ENCODE measurements around the gene CACNA2D3.
"Not testable (repeated sequence)": the region's sequence is repeated elsewhere in the genome, so short reads cannot be mapped to it uniquely, and the experiment has no call there.

Gene CACNA2D3

GRCh38 chr3:54631516-54632325, 509.4 kb downstream of the CACNA2D3 start:
- DNase-seq (ENCODE audit: low read depth in 2 of 2), result no peak

GRCh38 chr3:54632326-54632665, 509.9 kb downstream of the CACNA2D3 start:
- DNase-seq (ENCODE audit: low read depth in 2 of 2), result no peak

- DNase-seq (ENCODE audit: low read depth in 2 of 2), result no peak
These were observed 510.5 kb downstream of the CACNA2D3 start for GRCh38 chr3:54632834-54633233.

- no peak for DNase-seq (ENCODE audit: low read depth in 2 of 2)
These were observed 511.2 kb downstream of the CACNA2D3 start for GRCh38 chr3:54633444-54634121.

GRCh38 chr3:54634122-54634469, 511.7 kb downstream of the CACNA2D3 start:
- no peak for DNase-seq (ENCODE audit: low read depth in 2 of 2)

GRCh38 chr3:54639790-54640372, 517.5 kb downstream of the CACNA2D3 start:
- DNase-seq (ENCODE audit: low read depth in 2 of 2), result not testable (repeated sequence)

GRCh38 chr3:54641226-54642014, 519.1 kb downstream of the CACNA2D3 start:
- DNase-seq (ENCODE audit: low read depth in 2 of 2), result no peak

- DNase-seq (ENCODE audit: low read depth in 2 of 2), result no peak
These were observed 519.8 kb downstream of the CACNA2D3 start for GRCh38 chr3:54642147-54642546.

GRCh38 chr3:54647721-54648120, 525.4 kb downstream of the CACNA2D3 start:
- DNase-seq (ENCODE audit: low read depth in 2 of 2), result no peak

- DNase-seq (ENCODE audit: low read depth in 2 of 2), result no peak
These were observed 527.2 kb downstream of the CACNA2D3 start for GRCh38 chr3:54649551-54649950.

- DNase-seq (ENCODE audit: low read depth in 2 of 2), result no peak
These were observed 531.3 kb downstream of the CACNA2D3 start for GRCh38 chr3:54653456-54654195.

- no peak for DNase-seq (ENCODE audit: low read depth in 2 of 2)
These were observed 532.4 kb downstream of the CACNA2D3 start for GRCh38 chr3:54654776-54655175.

- DNase-seq (ENCODE audit: low read depth in 2 of 2), result no peak
These were observed 537.0 kb downstream of the CACNA2D3 start for GRCh38 chr3:54659347-54659746.

- DNase-seq (ENCODE audit: low read depth in 2 of 2), result no peak
These were observed 538.4 kb downstream of the CACNA2D3 start for GRCh38 chr3:54660714-54661132.

- no peak for DNase-seq (ENCODE audit: low read depth in 2 of 2)
These were observed 538.8 kb downstream of the CACNA2D3 start for GRCh38 chr3:54661151-54661550.

- DNase-seq (ENCODE audit: low read depth in 2 of 2), result no peak
These were observed 541.2 kb downstream of the CACNA2D3 start for GRCh38 chr3:54663501-54664011.

- no peak for DNase-seq (ENCODE audit: low read depth in 2 of 2)
These were observed 542.8 kb downstream of the CACNA2D3 start for GRCh38 chr3:54665016-54665600.

- no peak for DNase-seq (ENCODE audit: low read depth in 2 of 2)
These were observed 545.9 kb downstream of the CACNA2D3 start for GRCh38 chr3:54668236-54668635.

GRCh38 chr3:54670201-54671000, 548.0 kb downstream of the CACNA2D3 start:
- DNase-seq (ENCODE audit: low read depth in 2 of 2), result no peak

- no peak for DNase-seq (ENCODE audit: low read depth in 2 of 2)
These were observed 549.2 kb downstream of the CACNA2D3 start for GRCh38 chr3:54671511-54671910.

All from stimulated activated CD8-positive, alpha-beta memory T cell treated with anti-CD3 and anti-CD28 coated beads, Interleukin-7, amount 100 ng/mL, for 4 hours (primary cell).